ENCODE results near the gene NEGR1.

The NEGR1 gene

DNA sequence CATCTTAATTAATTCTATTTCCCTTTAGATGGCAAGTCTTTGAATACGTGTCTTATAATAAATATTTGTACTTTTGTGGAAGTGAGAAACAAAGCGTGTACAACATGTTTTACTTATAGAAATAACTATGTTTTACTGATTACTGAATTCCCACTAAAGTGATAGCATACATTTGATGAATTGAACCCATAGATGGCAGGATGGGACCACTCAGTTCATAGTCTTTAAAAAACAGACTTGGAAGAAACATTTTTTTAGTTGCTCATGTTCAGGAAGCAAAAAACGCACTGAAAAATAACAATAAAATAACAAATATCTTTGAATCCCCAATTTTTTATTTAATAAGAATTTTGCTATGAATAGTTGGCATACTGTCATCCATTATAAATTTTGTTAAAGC lies 694.4 kb downstream of the NEGR1 start:
- DNase-seq (ENCODE audit: low read depth in 4 of 4, low spot score in 1 of 4), result no peak

DNA sequence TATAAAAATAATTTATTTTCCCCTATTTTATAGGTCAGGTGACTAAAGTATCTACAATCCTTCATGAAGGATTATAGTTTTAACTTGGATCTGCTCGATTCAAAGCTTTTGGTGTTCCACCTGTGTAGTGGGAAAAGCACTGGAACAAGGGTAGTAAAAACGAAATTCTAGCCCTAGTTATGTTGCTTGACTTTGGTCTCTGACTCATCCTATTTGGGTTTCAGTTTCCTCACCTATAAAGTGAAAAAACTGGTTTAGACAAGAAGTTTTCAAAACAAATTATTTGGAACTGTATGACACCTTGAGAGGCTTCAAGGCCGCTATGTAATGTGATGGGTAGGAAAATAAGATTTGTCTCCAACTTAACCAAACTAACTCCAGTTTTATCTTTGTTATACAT lies 696.3 kb downstream of the NEGR1 start:
- DNase-seq (ENCODE audit: low read depth in 4 of 4, low spot score in 1 of 4), result no peak

DNA sequence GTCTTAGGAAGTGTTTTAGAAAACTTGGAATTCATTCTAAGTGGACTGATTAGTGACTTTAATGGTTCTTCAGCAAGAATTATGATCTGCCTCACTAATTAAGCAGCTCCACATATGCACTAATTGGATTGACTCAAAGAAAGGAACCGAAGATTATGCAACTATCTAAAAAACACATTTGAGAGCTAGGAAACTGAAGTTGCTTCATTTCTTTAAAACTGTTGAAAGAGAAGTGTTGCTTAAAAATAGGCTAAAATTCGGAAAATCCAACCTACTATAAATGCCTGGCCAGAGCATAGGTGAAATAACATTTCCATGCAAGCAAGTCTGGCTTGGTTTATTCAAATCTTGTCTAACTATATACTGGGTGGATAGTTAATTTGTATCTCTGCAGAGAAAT lies 698.6 kb downstream of the NEGR1 start:
- no peak for DNase-seq (ENCODE audit: low read depth in 4 of 4, low spot score in 1 of 4)

DNA sequence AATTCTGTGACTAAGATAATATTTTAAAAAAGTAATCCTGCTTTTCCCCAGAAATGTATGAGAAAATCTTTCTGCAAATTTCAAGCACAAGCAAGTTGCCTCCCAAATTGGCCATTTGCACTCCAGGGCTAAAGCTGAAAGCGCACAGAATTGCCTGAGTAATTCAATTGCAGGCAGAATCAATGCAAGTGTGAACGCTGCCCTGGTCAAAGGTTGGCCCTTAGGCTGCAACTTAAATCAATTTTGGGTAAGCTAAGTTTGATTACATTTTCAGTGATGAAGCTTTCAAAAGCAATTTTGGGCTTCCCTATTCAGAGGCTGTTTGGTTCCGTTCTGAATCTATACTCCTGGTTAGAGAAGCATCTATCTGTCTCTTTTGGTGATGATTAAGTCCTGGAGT lies 699.7 kb downstream of the NEGR1 start:
- no peak for DNase-seq (ENCODE audit: low read depth in 4 of 4, low spot score in 1 of 4)

DNA sequence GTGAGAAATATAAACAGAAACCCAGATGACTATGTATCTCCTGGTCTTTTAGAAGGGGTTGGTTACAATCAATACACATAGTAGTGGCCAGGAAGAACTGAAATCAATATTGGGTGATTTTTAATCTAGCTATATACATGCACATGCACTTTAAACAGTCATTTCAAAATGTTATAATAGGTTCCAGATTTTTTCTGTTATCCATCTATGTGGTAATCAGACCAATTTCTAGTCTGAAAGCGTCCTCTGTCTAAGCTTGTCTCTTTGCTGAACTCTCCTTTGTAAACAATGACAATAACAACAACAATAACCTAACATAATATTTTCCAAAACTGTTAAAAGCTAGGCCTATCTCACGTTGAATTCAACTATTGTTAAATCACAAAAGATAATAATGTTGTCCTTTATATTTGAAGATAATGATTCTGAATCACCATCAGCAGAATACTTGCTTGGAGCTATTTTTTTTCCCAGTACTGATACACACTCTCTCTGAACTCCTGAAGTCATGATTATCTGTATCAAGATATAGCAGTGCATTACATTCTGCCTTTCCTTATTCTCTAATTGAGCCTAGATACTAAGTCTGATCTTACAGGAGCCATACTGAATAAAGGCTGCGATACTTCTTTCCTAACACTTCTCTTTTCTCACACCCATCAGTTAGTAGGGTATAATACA lies 704.7 kb downstream of the NEGR1 start:
- DNase-seq (ENCODE audit: low read depth in 4 of 4, low spot score in 1 of 4), result no peak

DNA sequence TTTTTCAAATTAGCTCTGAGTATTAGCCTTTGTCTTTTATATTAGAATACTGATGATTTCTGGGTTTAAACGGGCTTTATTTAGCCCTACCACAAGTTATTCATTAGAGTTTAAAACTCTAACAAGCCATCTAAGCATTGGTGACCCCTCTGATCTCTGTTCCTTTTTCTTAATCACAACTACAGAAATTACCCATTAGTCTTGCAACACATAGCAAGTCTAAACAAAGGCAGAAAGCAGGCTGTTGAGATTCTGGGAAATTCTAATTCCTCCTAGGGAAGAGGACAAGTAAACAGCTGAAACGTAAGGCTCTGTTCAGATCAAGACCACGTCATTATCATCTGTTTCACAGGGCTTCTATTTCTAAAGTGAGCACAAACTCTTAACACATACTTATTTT lies 710.3 kb downstream of the NEGR1 start:
- no peak for DNase-seq (ENCODE audit: low read depth in 4 of 4, low spot score in 1 of 4)

DNA sequence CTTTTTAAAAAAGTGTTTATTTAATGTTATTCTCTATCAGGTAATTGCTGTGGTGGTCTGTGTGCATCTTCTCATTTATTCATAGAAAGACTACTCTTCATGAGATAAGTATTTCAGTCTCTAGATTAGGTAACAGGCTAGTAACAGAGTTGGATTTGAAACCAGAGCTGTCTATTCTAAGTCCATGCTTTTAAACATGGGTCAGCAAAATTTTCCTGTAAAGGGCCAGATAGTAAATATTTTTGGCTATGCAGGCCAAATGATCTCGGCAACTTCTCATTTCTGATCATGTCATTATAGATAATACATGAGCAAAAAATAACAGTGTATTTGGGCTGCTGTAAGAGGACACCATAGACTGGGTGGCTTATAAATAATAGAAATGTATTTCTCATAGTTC lies 715.9 kb downstream of the NEGR1 start:
- DNase-seq (ENCODE audit: low read depth in 4 of 4, low spot score in 1 of 4), result no peak

DNA sequence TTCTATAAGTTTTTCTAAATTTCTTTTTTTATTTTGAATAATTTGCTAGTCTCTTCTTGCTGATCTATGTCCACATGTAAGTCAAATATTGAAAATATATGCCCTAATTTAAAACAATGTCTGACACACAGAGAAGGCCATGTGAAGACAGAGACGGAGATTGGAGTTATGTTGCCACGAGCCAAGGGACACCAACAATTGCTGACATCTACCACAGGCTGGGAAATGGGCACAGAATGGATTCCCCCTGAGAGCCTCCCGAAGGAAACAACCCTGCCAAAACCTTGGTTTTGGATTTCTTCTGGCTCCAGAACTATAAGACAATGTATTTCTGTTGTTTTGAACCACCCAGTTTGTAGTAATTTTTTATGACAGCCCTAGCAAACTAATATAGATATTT lies 716.5 kb downstream of the NEGR1 start:
- DNase-seq (ENCODE audit: low read depth in 4 of 4, low spot score in 1 of 4), result no peak

DNA sequence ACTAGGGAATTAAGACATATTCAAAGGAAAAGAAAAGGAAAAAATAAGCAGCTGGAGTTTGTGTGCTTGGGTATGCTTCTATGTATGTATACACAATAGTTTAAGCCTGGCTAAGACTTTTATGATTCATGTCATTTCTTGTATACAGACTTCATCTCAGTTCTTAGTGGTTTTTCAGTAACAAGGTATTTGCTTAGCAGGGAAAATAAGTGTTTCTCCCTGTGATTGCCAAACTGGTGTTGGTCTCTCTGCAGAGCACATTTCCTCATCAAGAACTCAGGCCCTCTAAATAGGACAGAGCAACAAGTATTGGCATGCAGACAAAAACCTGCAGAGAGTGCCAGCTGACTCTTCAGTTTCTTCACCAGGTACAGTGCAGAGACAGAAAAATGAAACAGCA lies 717.1 kb downstream of the NEGR1 start:
- no peak for DNase-seq (ENCODE audit: low read depth in 4 of 4, low spot score in 1 of 4)

DNA sequence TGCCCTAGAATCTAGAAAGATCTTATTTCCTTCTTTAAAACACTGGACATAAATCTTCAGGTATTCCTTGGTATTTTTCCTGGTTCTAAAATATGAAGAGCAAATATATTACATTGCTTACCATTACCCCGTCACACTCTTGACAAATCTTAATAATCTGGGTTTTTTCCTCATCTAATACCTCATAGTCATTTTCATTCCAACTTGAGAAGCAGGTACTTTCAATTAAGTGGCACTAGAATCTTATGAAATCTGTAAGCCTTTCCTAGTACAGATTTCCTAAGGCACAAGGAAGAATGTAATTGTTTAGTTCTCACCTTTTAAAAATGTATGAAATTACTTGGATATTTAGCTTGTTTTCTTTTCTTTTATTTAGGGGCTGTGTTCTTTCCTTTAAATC lies 720.0 kb downstream of the NEGR1 start:
- DNase-seq (ENCODE audit: low read depth in 4 of 4, low spot score in 1 of 4), result no peak

DNA sequence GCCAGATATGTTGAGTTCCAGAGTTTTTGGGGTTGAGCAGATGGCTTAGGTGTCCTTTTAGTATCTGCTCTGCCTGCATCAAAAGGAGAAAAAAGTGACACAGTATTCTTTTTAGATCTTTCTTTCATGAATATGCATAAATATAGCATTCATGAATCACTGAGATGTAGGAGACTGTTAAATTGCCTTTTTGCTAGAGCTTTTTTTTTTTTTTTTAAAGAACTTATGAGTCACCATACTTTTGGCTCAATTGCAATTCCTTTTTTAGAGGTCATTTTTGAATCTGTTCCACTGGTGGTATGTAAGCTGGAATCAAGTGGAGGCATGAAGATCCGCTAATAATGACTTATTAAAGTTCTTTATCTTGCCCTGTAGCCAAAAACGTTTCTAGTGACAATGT lies 720.6 kb downstream of the NEGR1 start:
- no peak for DNase-seq (ENCODE audit: low read depth in 4 of 4, low spot score in 1 of 4)

DNA sequence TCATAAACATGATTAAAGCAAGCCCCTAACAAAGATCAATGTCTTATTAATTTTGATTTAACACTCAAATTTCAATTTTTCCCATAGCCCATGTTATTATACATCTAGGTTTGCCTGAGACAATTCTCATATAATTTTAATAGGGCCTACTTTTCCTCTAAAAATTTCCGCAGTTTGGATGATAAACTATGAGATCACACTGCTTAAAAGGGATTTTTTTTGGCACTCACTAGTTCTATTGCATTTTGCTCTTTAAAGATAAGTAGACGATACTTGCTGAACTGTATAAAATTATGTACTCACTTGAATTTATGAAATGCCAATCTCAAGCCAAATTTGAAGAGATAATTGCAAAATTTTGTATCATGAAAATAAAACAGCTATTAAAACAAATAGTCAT lies 721.1 kb downstream of the NEGR1 start:
- no peak for DNase-seq (ENCODE audit: low read depth in 4 of 4, low spot score in 1 of 4)

DNA sequence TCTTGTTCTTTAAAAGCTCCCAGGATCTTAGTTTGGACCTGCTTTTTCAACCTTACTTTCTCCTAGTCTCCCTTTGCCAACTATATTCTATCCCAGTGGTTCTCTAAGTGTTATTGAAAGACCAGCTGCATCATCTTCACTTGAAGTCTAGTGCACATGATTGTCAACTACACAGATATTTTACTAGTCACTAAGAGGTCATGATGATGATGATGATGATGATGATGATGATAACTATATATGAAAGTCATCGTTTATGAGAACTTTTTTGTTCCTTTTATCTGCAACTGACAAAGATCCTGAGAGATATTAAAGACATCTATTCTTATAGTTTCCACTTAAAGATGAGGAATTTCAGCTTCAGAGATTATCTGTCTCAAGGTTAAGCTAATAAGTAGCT lies 722.5 kb downstream of the NEGR1 start:
- no peak for DNase-seq (ENCODE audit: low read depth in 4 of 4, low spot score in 1 of 4)

DNA sequence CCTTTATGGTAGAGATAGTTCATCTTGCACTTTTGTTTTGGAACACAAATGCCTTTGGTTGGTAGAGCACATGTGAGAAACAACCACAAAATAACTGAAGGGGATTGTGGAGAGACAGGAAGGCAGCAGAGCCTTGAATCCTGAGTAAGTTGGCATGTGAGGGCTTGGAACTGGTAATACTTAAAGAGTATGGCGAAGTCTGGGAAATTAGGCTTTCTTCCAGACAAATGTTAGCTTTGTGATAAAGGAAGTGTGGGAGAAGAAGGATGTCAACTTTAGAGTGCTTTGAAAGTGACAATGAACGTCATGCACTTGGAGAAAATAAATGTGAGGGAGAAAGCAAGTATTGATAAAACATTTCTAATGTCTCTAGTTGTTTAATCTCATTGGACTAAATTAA lies 725.2 kb downstream of the NEGR1 start:
- DNase-seq (ENCODE audit: low read depth in 4 of 4, low spot score in 1 of 4), result no peak

DNA sequence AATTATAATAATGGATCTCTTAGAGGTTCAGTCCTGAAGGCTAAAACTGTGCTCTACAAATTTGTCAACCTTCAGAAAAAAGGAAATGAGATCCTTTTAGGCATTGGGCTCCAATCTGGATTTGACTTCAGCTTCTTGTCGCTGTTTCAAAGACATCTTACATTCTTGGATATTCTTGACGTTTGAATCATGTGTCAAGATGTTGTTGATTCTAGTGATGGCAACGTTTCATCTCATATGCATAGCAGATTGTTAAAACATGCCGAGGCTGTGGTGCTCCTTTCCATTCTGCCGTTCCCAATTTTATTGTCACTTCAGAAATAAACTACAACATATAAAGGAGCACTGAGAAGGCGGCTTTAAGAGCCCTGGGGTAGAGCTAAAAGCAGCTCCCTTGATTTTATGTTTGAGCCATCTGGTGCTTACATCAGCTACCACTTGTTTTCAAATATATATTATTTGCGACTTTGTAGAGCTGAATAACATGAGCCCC lies 733.9 kb downstream of the NEGR1 start:
- no peak for DNase-seq (ENCODE audit: low read depth in 4 of 4, low spot score in 1 of 4)

DNA sequence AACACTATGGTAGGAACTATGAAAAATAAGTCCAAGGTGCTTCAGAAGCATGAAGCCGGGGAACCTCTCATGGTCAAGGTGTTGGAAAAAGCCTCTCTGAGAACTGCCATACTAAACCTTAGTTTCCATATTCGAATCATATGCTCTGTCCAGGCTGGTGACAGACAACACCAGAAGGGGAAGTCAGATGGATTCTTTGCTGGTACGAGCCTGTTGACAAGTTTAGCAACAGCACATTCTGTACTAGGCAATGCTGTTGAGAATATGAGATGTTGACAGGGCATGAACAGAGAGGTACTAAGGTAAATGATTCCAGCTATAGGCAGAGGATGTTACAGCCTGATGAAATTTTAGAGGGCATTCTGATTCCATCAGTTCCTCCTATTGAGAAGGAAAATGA lies 740.2 kb downstream of the NEGR1 start:
- no peak for DNase-seq (ENCODE audit: low read depth in 4 of 4, low spot score in 1 of 4)

DNA sequence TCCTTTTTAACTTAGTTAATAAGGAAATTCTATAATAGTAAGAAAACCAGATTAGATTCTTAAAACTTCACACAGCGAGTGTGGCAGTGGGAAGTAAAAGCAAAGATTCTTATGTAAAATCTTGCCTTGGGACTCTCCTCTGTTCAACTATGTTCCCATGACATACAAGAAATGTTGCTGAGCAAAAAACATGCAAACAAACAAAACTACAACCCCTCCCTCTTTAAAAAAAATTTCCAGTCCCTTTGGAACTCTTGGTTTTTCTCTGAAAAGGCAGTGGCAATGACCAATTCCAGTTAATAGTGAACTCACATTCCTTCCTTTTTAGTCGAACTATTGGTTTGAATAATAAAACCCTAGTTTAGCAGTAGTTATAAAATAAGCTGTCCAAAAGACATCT lies 748.4 kb downstream of the NEGR1 start:
- DNase-seq (ENCODE audit: low read depth in 4 of 4, low spot score in 1 of 4), result no peak

DNA sequence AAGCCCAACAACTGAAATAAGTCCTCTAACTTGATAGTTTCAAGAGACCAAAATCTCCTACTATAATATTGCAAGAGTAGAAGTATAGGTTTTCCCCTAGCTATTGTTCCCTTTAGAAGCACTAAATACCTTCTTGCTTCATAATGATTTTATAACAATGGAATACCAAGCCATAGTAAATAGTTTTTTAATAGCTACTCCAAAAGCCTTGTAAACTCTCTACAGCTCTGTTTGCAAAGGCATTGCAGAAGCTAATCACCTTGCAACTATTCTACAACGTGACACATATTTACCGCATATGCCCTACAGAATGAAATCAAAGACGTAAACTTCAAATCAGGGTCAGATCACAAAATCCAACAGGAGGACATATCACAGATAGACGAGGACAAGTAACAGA lies 750.0 kb downstream of the NEGR1 start:
- no peak for DNase-seq (ENCODE audit: low read depth in 4 of 4, low spot score in 1 of 4)

DNA sequence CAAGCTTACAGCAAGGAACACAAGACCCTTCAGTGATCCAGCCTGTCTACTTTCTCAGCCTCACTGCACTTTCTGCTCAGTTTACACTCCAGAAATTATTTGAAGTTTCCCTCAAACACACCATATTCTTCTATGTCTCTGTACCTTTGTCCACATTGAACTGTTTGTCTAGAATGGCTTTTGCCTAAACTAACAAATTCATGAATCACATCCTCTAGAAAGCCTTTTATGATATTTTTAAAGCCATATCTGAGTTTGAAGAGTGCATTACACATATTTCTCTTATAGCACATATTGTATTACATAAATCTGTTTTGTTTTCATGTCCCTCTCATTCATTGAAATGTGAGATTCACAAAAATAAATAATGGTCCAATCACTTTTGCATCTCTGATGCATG lies 755.5 kb downstream of the NEGR1 start:
- no peak for DNase-seq (ENCODE audit: low read depth in 4 of 4, low spot score in 1 of 4)

DNA sequence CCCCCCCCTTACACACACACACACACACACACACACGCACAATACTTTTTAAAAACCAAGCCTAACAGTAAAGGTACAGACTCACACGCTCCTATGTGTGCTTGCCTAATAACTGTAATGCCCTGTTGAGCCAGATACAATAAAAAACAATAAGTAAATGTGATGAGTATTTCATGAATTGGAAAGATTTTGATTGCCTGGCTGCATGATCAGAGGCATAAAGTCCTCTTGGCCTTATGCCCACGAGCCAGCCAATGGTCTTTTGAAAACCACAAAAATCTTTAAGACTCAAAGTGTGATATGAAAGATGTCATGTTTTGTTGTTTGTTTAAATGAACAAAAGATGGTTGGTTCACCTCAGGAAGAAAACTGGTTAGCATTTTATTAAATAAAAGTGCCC lies 759.6 kb downstream of the NEGR1 start:
- DNase-seq (ENCODE audit: low read depth in 4 of 4, low spot score in 1 of 4), result no peak

DNA sequence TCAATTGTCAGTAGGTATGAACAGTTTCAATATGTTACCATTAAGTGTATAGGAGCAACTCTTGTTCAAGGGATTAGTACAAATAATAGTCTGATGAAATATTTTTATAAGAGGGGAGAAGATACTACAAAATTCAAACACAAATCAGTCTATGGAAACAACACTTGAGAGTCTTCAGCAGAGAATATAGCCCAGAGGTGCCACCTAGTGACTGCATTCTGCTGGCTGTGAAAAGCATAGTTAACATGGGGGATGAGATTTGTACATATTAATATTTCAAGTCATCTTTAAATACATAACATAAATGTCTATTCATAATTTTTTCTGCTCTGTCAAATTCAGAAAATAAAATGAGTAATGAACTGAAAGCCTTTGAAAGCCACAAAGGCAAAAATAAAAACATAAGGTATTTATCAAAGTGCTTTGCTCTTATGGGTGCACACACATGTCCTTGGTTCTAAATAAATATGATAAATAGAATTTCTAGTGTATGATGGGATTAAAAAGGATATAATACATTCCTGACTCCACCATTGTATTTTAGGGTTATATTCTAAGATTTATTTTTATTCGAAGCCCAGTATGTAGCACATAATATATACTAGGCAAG lies 760.6 kb downstream of the NEGR1 start:
- no peak for DNase-seq (ENCODE audit: low read depth in 4 of 4, low spot score in 1 of 4)

DNA sequence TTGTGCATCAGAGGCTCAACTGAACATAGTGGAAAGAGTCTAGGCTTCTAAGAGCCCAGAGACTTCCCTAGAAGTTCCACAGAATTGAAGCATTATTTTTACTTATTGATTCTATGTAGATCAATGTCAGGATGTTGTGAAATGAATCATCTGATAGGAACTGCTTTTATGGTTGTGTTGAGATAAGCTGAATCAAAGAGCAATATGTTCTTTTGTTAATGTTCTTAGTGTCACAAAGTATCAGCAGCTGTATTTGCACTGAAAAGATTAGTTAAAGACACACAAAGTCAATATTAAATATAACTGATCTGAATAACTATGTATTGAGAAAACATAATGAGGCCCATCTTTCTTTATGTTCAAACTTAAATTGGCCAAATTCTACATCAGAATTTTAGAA lies 770.8 kb downstream of the NEGR1 start:
- no peak for DNase-seq (ENCODE audit: low read depth in 4 of 4, low spot score in 1 of 4)

DNA sequence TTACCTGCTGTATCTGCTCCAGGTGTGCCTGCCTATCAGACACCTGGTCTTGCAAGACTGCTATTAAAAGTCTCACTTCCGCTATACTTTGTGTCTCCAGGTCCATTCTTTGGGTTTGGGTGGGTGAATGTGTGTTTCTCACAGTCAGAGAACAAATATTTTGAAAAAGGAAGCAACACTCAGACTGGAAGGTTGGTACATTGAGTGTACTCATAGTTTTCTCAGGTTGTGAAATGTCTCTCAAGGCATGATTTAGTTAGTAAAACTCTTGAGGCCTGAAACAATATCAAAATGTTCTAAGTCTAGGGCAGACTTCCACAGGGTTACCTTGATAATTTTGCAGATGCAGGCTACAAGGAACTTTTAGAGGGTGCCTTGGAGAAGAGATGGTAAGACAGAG lies 771.6 kb downstream of the NEGR1 start:
- DNase-seq (ENCODE audit: low read depth in 4 of 4, low spot score in 1 of 4), result no peak
